ENCODE measurements around the gene RAMP2.

DNA sequence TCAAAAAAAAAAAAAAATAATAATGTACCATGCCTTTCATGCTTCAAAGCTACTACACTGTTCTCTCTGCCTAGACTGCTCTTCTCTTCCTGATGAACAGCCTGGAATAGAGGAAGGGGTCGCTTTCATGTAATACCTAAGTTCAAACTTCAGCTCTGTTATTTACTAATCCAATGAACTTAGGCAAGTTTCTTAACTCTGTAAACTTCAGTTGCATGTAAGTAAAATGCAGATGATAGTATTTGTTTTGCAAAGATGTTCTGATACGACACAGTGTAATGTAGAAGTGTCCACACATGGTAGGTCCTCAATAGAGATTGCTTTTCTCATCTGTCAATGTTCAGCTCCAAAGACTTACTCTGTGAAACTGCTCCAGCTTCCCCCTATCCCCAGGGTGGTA lies 30.9 kb downstream of the RAMP2 start:
- TF ChIP-seq, protein P1, sequence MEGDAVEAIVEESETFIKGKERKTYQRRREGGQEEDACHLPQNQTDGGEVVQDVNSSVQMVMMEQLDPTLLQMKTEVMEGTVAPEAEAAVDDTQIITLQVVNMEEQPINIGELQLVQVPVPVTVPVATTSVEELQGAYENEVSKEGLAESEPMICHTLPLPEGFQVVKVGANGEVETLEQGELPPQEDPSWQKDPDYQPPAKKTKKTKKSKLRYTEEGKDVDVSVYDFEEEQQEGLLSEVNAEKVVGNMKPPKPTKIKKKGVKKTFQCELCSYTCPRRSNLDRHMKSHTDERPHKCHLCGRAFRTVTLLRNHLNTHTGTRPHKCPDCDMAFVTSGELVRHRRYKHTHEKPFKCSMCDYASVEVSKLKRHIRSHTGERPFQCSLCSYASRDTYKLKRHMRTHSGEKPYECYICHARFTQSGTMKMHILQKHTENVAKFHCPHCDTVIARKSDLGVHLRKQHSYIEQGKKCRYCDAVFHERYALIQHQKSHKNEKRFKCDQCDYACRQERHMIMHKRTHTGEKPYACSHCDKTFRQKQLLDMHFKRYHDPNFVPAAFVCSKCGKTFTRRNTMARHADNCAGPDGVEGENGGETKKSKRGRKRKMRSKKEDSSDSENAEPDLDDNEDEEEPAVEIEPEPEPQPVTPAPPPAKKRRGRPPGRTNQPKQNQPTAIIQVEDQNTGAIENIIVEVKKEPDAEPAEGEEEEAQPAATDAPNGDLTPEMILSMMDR (IDR thresholded peaks at IDR 0.05): no peak
- no peak for TF ChIP-seq EZH2phosphoT487 (IDR thresholded peaks at IDR 0.05)

Data from neural progenitor cell (in vitro differentiated cells).